ENCODE data around the gene MSANTD7. TPM values are rescaled to one million over a fixed set of nuclear protein-coding genes. Genes with fewer than 3 reads are reported as not detected.
A peak's percentile ranks its signal among the peaks of the same experiment; 100 is the strongest.
"Not testable (repeated sequence)": the region's sequence is repeated elsewhere in the genome, so short reads cannot be mapped to it uniquely, and the experiment has no call there.

MSANTD7 gene
- total and polyA plus RNA-seq, 2 donors = 6.6 to 15.6 TPM

GRCh38 chr10:14812271-14812670, 25.8 kb upstream of the MSANTD7 start:
- Histone ChIP-seq H3K27ac (ENCODE audit: low read depth in 1 of 2, low read length in 1 of 2) (no peak overlapping the region), H3K36me3 (ENCODE audit: control insufficient read depth in 2 of 2, insufficient read depth in 2 of 2, low read length in 1 of 2) (no peaks in the 10 kb centered on the region), H3K9me3 (ENCODE audit: control insufficient read depth in 2 of 2, insufficient read depth in 1 of 2, low read length in 1 of 2) (no peaks in the 10 kb centered on the region), H3K4me3 (ENCODE audit: low read length in 2 of 2) (no peak overlapping the region), H3K4me1 (ENCODE audit: control insufficient read depth in 2 of 2, insufficient read depth in 2 of 2, low read length in 2 of 2) (no peaks in the 10 kb centered on the region), H3K27me3 (ENCODE audit: control insufficient read depth in 2 of 2, insufficient read depth in 1 of 2, low read length in 1 of 2) (no peaks in the 10 kb centered on the region)
- WGBS = 98% methylated on average over 3 of the region's 3 CpGs
- no peak for DNase-seq (ENCODE audit: low read depth in 6 of 9, low spot score in 9 of 9)

- whole genome bisulfite sequencing = 93% methylated on average over 6 of the region's 6 CpGs
Observed at GRCh38 chr10:14815681-14816080, 22.4 kb upstream of the MSANTD7 start.

DNA sequence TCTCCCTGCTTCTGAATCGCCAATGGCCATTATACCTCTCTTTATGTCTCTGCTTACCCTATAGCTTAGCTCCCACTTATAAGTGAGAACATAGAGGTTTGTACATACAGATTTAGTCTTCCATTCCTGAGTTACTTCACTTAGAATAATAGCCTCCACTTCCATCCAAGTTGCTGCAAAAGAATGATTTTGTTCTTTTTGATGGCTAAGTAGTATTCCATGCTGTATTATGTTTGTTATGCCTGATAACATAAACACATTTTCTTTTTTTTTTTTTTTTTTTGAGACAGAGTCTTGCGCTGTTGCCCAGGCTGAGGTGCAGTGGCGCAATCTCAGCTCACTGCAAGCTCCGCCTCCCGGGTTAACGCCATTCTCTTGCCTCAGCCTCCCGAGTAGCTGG, 21.4 kb upstream of the MSANTD7 start:
- not testable (repeated sequence) for H3K27ac ChIP-seq (ENCODE audit: low read depth in 1 of 2, low read length in 1 of 2); H3K27me3 ChIP-seq (ENCODE audit: control insufficient read depth in 2 of 2, insufficient read depth in 1 of 2, low read length in 1 of 2); H3K9me3 ChIP-seq (ENCODE audit: control insufficient read depth in 2 of 2, insufficient read depth in 1 of 2, low read length in 1 of 2); H3K36me3 ChIP-seq (ENCODE audit: control insufficient read depth in 2 of 2, insufficient read depth in 2 of 2, low read length in 1 of 2); H3K4me3 ChIP-seq (ENCODE audit: low read length in 2 of 2); DNase-seq (ENCODE audit: low read depth in 6 of 9, low spot score in 9 of 9); H3K4me1 ChIP-seq (ENCODE audit: control insufficient read depth in 2 of 2, insufficient read depth in 2 of 2, low read length in 2 of 2)
- WGBS = over 99% methylated on average over 7 of the region's 7 CpGs

More at GRCh38 chr10:14815681-14816080, 22.4 kb upstream of the MSANTD7 start:
- H3K9me3 ChIP-seq (ENCODE audit: control insufficient read depth in 2 of 2, insufficient read depth in 1 of 2, low read length in 1 of 2) = no peaks in the 10 kb centered on the region
- H3K36me3 ChIP-seq (ENCODE audit: control insufficient read depth in 2 of 2, insufficient read depth in 2 of 2, low read length in 1 of 2) = no peaks in the 10 kb centered on the region
- H3K4me3 ChIP-seq (ENCODE audit: low read length in 2 of 2) = no peak overlapping the region
- no peak overlapping the region for H3K27ac ChIP-seq (ENCODE audit: low read depth in 1 of 2, low read length in 1 of 2)
- no peaks in the 10 kb centered on the region for H3K27me3 ChIP-seq (ENCODE audit: control insufficient read depth in 2 of 2, insufficient read depth in 1 of 2, low read length in 1 of 2)
- DNase-seq (ENCODE audit: low read depth in 6 of 9, low spot score in 9 of 9) = no peak
- H3K4me1 ChIP-seq (ENCODE audit: control insufficient read depth in 2 of 2, insufficient read depth in 2 of 2, low read length in 2 of 2) = no peaks in the 10 kb centered on the region

DNA sequence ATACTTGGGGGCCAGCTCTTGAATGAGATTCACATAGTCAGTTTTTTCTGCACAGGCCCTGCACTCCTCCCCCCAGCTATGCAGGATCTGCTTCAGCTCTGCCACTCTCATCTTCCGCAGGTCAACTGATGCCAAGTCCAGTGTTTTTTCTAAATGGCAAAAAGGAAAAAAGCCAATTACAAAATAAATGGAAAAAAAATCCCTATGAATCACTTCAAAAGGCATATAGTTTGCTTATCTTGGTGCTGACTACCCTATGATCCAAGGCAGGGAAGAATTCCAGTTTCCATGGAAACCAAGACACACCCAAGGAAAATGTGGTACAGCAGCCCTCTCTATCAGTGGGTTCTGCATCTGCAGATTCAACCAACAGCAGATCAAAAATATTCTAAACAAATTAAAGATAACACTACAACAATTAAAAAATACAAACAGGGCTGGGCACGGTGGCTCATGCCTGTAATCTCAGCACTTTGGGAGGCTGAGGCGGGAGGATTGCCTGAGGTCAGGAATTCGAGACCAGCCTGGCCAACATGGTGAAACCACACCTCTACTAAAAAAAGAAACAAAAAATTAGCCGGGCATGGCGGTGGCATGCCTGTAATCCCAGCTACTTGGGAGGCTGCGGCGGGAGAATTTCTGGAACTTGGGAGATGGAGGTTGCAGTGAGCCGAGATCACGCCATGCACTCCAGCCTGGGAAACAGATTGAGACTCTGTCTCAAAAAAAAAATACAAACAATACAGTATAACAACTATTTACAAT, 17.9 kb upstream of the MSANTD7 start:
- Histone ChIP-seq H3K27ac (ENCODE audit: low read depth in 1 of 2, low read length in 1 of 2) (no peak overlapping the region), H3K36me3 (ENCODE audit: control insufficient read depth in 2 of 2, insufficient read depth in 2 of 2, low read length in 1 of 2) (no peaks in the 10 kb centered on the region), H3K9me3 (ENCODE audit: control insufficient read depth in 2 of 2, insufficient read depth in 1 of 2, low read length in 1 of 2) (no peaks in the 10 kb centered on the region), H3K27me3 (ENCODE audit: control insufficient read depth in 2 of 2, insufficient read depth in 1 of 2, low read length in 1 of 2) (no peaks in the 10 kb centered on the region), H3K4me3 (ENCODE audit: low read length in 2 of 2) (no peak overlapping the region), H3K4me1 (ENCODE audit: control insufficient read depth in 2 of 2, insufficient read depth in 2 of 2, low read length in 2 of 2) (no peaks in the 10 kb centered on the region)
- DNase-seq (ENCODE audit: low read depth in 6 of 9, low spot score in 9 of 9) = no peak
- WGBS = 98% methylated on average over 10 of the region's 10 CpGs

GRCh38 chr10:14820775-14821154, 17.3 kb upstream of the MSANTD7 start:
- no peak overlapping the region for H3K27ac ChIP-seq (ENCODE audit: low read depth in 1 of 2, low read length in 1 of 2)
- no peak for DNase-seq (ENCODE audit: low read depth in 6 of 9, low spot score in 9 of 9)
- no peak overlapping the region for H3K4me3 ChIP-seq (ENCODE audit: low read length in 2 of 2)
- H3K9me3 ChIP-seq (ENCODE audit: control insufficient read depth in 2 of 2, insufficient read depth in 1 of 2, low read length in 1 of 2) = no peaks in the 10 kb centered on the region
- 94% methylated on average over 5 of the region's 5 CpGs for WGBS
- H3K4me1 ChIP-seq (ENCODE audit: control insufficient read depth in 2 of 2, insufficient read depth in 2 of 2, low read length in 2 of 2) = no peaks in the 10 kb centered on the region
- H3K36me3 ChIP-seq (ENCODE audit: control insufficient read depth in 2 of 2, insufficient read depth in 2 of 2, low read length in 1 of 2) = no peaks in the 10 kb centered on the region
- no peaks in the 10 kb centered on the region for H3K27me3 ChIP-seq (ENCODE audit: control insufficient read depth in 2 of 2, insufficient read depth in 1 of 2, low read length in 1 of 2)

- 88% methylated on average over 6 of the region's 6 CpGs for WGBS
- Histone ChIP-seq H3K4me1 (ENCODE audit: control insufficient read depth in 2 of 2, insufficient read depth in 2 of 2, low read length in 2 of 2) (no peaks in the 10 kb centered on the region), H3K27ac (ENCODE audit: low read depth in 1 of 2, low read length in 1 of 2) (no peak overlapping the region), H3K36me3 (ENCODE audit: control insufficient read depth in 2 of 2, insufficient read depth in 2 of 2, low read length in 1 of 2) (no peaks in the 10 kb centered on the region), H3K4me3 (ENCODE audit: low read length in 2 of 2) (no peak overlapping the region), H3K9me3 (ENCODE audit: control insufficient read depth in 2 of 2, insufficient read depth in 1 of 2, low read length in 1 of 2) (no peaks in the 10 kb centered on the region), H3K27me3 (ENCODE audit: control insufficient read depth in 2 of 2, insufficient read depth in 1 of 2, low read length in 1 of 2) (no peaks in the 10 kb centered on the region)
- DNase-seq (ENCODE audit: low read depth in 6 of 9, low spot score in 9 of 9) = no peak
Observed at GRCh38 chr10:14821635-14822375, 16.3 kb upstream of the MSANTD7 start.

DNA sequence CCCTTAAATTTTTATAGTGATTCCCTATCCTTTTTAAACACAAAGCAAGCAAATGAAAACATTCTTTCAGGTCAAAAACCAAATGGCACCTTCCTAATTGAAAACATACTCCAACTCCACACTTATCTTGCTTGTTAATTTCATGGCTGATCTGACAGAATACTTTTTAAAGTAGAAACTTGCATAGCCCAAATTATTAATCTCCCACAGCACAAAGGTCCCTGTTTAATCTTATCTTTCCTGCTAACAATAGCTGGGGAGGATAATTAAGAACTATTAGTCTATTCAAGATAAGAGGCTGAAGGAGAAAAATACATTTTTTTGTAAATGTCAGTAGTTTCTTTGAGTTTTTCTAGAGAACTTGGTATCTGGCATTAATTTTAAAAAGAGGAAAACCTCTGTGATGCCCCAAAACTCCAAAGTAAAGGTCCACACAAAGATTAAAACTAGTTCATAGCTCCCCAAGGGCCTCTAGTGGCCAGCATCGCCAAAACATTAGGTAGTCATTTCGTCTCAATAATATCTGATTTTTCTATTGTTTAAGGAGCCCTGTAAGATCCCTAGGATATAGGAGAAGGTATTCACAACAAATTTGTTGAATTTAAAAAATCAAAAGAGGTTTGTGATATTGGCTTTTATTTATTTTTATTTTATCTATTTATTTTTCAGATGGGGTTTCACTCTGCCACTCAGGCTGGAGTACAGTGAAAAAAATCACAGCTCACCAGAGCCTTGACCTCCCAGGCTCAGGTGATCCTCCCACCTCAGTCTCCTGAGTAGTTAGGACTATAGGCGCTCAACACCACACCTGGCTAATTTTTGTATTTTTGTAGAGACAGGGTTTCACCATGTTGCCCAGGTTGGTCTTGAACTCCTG, 15.0 kb upstream of the MSANTD7 start:
- Histone ChIP-seq H3K9me3 (ENCODE audit: control insufficient read depth in 2 of 2, insufficient read depth in 1 of 2, low read length in 1 of 2) (no peaks in the 10 kb centered on the region), H3K4me1 (ENCODE audit: control insufficient read depth in 2 of 2, insufficient read depth in 2 of 2, low read length in 2 of 2) (no peaks in the 10 kb centered on the region), H3K36me3 (ENCODE audit: control insufficient read depth in 2 of 2, insufficient read depth in 2 of 2, low read length in 1 of 2) (no peaks in the 10 kb centered on the region), H3K4me3 (ENCODE audit: low read length in 2 of 2) (no peak overlapping the region), H3K27ac (ENCODE audit: low read depth in 1 of 2, low read length in 1 of 2) (no peak overlapping the region), H3K27me3 (ENCODE audit: control insufficient read depth in 2 of 2, insufficient read depth in 1 of 2, low read length in 1 of 2) (no peaks in the 10 kb centered on the region)
- peak in 1 of 9 donors; percentile 36 for DNase-seq (ENCODE audit: low read depth in 6 of 9, low spot score in 9 of 9)
- 43% methylated on average over 3 of the region's 3 CpGs for WGBS

GRCh38 chr10:14823966-14824365, 14.1 kb upstream of the MSANTD7 start:
- DNase-seq (ENCODE audit: low read depth in 6 of 9, low spot score in 9 of 9) = no peak

More at GRCh38 chr10:14823966-14824365, 14.1 kb upstream of the MSANTD7 start:
- no peaks in the 10 kb centered on the region for H3K4me1 ChIP-seq (ENCODE audit: control insufficient read depth in 2 of 2, insufficient read depth in 2 of 2, low read length in 2 of 2)
- no peak overlapping the region for H3K4me3 ChIP-seq (ENCODE audit: low read length in 2 of 2)
- no peaks in the 10 kb centered on the region for H3K27me3 ChIP-seq (ENCODE audit: control insufficient read depth in 2 of 2, insufficient read depth in 1 of 2, low read length in 1 of 2)
- no peaks in the 10 kb centered on the region for H3K36me3 ChIP-seq (ENCODE audit: control insufficient read depth in 2 of 2, insufficient read depth in 2 of 2, low read length in 1 of 2)
- no peaks in the 10 kb centered on the region for H3K9me3 ChIP-seq (ENCODE audit: control insufficient read depth in 2 of 2, insufficient read depth in 1 of 2, low read length in 1 of 2)
- no peak overlapping the region for H3K27ac ChIP-seq (ENCODE audit: low read depth in 1 of 2, low read length in 1 of 2)
- WGBS = 98% methylated on average over 3 of the region's 3 CpGs

Measured in thymus (tissue), 11 donors.